ENCODE measurements around the gene SLC12A1.

SLC12A1 gene

GRCh38 chr15:48205981-48206380 is at the start of gene SLC12A1:
Gene SLC12A1 (plus strand): TSS chr15:48206302. CDS start chr15:48207720, 1,418 bp downstream.
- in situ Hi-C loops (cut with MboI; ENCODE audit: low sequenced_read_pairs, unreplicated experiment) = no loop called here
- no peak for DNase-seq (ENCODE audit: low spot score)
- TF ChIP-seq CTCF (IDR thresholded peaks at IDR 0.05; ENCODE audit: borderline replicate concordance, control extremely low read depth, extremely low read depth, insufficient read depth, missing control alignments) = no peak

- in situ Hi-C loops (cut with MboI; ENCODE audit: low sequenced_read_pairs, unreplicated experiment) = no loop called here
- no peak for DNase-seq (ENCODE audit: low spot score)
- no peak for TF ChIP-seq CTCF (IDR thresholded peaks at IDR 0.05; ENCODE audit: borderline replicate concordance, control extremely low read depth, extremely low read depth, insufficient read depth, missing control alignments)
Measured at GRCh38 chr15:48168616-48169015, 37.5 kb upstream of the SLC12A1 start.

- no peak for DNase-seq (ENCODE audit: low spot score)
- TF ChIP-seq CTCF (IDR thresholded peaks at IDR 0.05; ENCODE audit: borderline replicate concordance, control extremely low read depth, extremely low read depth, insufficient read depth, missing control alignments) = no peak
- in situ Hi-C loops (cut with MboI; ENCODE audit: low sequenced_read_pairs, unreplicated experiment) = no loop called here
Measured at GRCh38 chr15:48170981-48171380, 35.1 kb upstream of the SLC12A1 start.

- in situ Hi-C loops (cut with MboI; ENCODE audit: low sequenced_read_pairs, unreplicated experiment) = no loop called here
- DNase-seq (ENCODE audit: low spot score) = no peak
- no peak for TF ChIP-seq CTCF (IDR thresholded peaks at IDR 0.05; ENCODE audit: borderline replicate concordance, control extremely low read depth, extremely low read depth, insufficient read depth, missing control alignments)
Measured at GRCh38 chr15:48175126-48175525, 31.0 kb upstream of the SLC12A1 start.

GRCh38 chr15:48176112-48176511 is 30.0 kb upstream of the SLC12A1 start:
- no peak for DNase-seq (ENCODE audit: low spot score)
- TF ChIP-seq CTCF (IDR thresholded peaks at IDR 0.05; ENCODE audit: borderline replicate concordance, control extremely low read depth, extremely low read depth, insufficient read depth, missing control alignments) = no peak

GRCh38 chr15:48176957-48177356 is 29.1 kb upstream of the SLC12A1 start:
- no peak for DNase-seq (ENCODE audit: low spot score)
- TF ChIP-seq CTCF (IDR thresholded peaks at IDR 0.05; ENCODE audit: borderline replicate concordance, control extremely low read depth, extremely low read depth, insufficient read depth, missing control alignments) = no peak
- in situ Hi-C loops (cut with MboI; ENCODE audit: low sequenced_read_pairs, unreplicated experiment) = no loop called here

More at GRCh38 chr15:48176112-48176511, 30.0 kb upstream of the SLC12A1 start:
- in situ Hi-C loops (cut with MboI; ENCODE audit: low sequenced_read_pairs, unreplicated experiment) = no loop called here

GRCh38 chr15:48177383-48177765 is 28.7 kb upstream of the SLC12A1 start:
- peak; percentile 59 for DNase-seq (ENCODE audit: low spot score)

More at GRCh38 chr15:48177383-48177765, 28.7 kb upstream of the SLC12A1 start:
- no peak for TF ChIP-seq CTCF (IDR thresholded peaks at IDR 0.05; ENCODE audit: borderline replicate concordance, control extremely low read depth, extremely low read depth, insufficient read depth, missing control alignments)
- in situ Hi-C loops (cut with MboI; ENCODE audit: low sequenced_read_pairs, unreplicated experiment) = no loop called here

Measured in GM13976 (cell line).